ENCODE data around the gene WNT7B.

Gene WNT7B

DNA sequence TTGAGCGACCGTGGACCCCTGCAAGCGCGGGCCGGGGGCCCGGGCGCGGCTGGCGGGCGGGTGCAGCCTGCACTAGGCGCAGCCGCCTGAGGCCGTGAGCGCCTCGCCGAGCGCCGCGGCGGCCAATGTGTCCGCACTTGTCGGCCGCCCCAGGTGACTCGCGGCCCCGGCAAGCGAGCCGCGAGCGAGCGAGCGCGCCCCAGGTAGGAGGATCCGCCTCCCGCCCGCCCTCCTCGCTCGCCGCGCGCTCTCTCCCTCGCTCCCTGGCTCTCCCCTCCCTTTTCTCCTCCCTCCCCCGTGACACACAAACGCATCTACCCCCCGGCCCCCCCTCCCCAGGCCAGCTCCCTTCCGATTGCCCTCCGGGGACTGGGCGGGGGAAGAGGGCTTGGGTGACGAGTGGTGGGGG lies at the start of gene WNT7B:
Gene WNT7B, minus strand, starts transcription at position 160 of the 409 bp plus-strand sequence. CDS start 408 bp downstream, outside the sequence.
- intact Hi-C loops (cut with DNase I; ENCODE audit: low total_unique reads) = no loop called here
- Histone ChIP-seq H3K27ac (no peak within 1 kb of the TSS), H3K36me3 (no peaks in the 10 kb centered on the region)

DNA sequence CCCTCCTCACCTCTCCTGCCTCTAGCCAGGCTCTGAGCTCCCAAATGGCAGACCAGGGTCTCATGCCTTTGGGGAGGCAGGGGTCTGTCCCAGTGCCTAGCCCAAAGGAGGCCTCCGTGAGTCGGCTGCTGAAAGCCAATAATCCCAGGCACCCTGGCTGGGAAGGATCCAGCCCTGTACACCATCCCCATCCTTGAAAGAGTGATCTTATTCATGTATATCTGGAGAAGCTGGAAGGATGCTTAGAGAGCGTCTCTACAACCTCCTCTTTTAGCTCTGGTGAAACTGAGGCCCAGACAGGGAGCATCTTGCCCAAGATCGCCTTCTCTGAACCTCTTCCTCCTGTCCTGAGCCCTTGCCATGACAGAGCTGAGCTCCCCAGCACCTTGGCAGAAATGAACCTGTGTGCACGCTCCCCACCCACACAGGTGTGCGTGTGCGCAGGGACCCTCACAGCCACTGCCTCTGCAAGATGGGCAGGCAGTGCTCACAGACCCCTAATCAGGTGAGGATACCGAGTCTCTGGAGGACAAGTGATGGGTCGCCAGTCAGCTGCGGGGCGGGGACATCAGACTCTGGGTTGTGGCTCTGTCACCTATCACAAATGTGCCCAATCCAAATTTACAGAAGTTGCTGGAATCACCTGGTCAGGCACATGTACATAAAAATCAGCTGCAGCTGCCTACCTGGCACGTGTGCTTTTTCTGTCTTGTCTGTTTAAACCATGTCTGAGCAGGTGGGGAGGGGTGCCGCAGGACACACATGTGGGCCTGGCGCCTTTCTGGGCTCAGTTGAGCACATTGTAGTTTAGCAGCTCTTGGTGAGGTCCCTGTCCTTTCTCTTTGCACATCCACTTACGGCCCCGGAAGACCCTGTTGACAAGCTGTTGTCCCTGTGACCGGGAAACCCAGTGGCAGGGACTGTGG lies 49.3 kb upstream of the WNT7B start:
- intact Hi-C loops (cut with DNase I; ENCODE audit: low total_unique reads) = no loop called here
- Histone ChIP-seq H3K9me3 (no peaks in the 10 kb centered on the region), H3K4me3 (peak overlapping the region in 1 of 2 donors; percentile 56), H3K36me3 (no peaks in the 10 kb centered on the region), H3K27me3 (no peaks in the 10 kb centered on the region), H3K4me1 (peaks cover 0 to 20% (median 15%) of the 10 kb centered on the region in 4 donors), H3K27ac (peak overlapping the region; percentile 73 to 84)
- DNase-seq = peak; percentile 18 to 60
- TF ChIP-seq, protein P1, sequence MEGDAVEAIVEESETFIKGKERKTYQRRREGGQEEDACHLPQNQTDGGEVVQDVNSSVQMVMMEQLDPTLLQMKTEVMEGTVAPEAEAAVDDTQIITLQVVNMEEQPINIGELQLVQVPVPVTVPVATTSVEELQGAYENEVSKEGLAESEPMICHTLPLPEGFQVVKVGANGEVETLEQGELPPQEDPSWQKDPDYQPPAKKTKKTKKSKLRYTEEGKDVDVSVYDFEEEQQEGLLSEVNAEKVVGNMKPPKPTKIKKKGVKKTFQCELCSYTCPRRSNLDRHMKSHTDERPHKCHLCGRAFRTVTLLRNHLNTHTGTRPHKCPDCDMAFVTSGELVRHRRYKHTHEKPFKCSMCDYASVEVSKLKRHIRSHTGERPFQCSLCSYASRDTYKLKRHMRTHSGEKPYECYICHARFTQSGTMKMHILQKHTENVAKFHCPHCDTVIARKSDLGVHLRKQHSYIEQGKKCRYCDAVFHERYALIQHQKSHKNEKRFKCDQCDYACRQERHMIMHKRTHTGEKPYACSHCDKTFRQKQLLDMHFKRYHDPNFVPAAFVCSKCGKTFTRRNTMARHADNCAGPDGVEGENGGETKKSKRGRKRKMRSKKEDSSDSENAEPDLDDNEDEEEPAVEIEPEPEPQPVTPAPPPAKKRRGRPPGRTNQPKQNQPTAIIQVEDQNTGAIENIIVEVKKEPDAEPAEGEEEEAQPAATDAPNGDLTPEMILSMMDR (IDR thresholded peaks at IDR 0.05) = no peak

More for the DNA sequence above, at the start of gene WNT7B:
- H3K27me3 ChIP-seq = peaks cover 0 to 77% of the 10 kb centered on the region in 2 donors
- H3K9me3 ChIP-seq = no peaks in the 10 kb centered on the region
- peaks cover 0 to 50% (median 37%) of the 10 kb centered on the region in 4 donors for H3K4me1 ChIP-seq
- TF ChIP-seq, protein P1 (IDR thresholded peaks at IDR 0.05) = no peak
- no peak for DNase-seq
- H3K4me3 ChIP-seq = peak within 1 kb of the TSS in 1 of 2 donors; percentile 10

DNA sequence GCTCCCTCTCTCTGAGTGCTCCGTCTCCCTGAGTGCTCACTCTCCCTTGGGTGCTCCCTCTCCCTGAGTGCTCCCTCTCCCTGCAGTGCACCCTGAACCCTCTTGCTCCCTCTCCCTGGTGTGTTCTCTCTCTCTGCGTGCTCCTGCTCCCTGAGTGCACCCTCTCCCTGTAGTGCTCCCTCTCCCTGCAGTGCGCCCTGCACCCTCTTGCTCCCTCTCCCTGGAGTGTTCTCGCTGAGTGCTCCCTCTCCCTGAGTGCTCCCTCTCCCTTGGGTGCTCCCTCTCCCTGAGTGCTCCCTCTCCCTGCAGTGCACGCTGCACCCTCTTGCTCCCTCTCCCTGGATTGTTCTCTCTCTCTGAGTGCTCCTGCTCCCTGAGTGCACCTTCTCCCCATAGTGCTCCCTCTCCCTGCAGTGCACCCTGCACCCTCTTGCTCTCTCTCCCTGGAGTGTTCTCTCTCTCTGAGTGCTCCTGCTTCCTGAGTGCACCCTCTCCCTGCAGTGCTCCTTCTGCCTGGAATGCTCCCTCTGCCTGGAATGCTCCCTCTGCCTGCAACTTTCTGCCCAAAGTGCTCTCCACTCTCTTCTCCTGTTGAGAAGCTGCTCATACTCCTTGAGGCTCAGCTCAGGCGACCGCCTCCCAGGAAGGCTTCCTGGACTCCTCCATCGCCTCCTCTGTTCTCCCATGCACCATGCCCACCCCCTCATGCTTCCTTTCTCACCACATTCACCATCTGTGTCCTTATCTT lies 48.4 kb upstream of the WNT7B start:
- Histone ChIP-seq H3K4me1 (peaks cover 0 to 20% (median 15%) of the 10 kb centered on the region in 4 donors), H3K36me3 (no peaks in the 10 kb centered on the region), H3K4me3 (no peak overlapping the region), H3K27ac (no peak overlapping the region), H3K27me3 (no peaks in the 10 kb centered on the region), H3K9me3 (no peaks in the 10 kb centered on the region)
- intact Hi-C loops (cut with DNase I; ENCODE audit: low total_unique reads) = no loop called here
- DNase-seq = peak in 1 of 2 donors; percentile 48
- TF ChIP-seq, protein P1 (IDR thresholded peaks at IDR 0.05) = no peak

DNA sequence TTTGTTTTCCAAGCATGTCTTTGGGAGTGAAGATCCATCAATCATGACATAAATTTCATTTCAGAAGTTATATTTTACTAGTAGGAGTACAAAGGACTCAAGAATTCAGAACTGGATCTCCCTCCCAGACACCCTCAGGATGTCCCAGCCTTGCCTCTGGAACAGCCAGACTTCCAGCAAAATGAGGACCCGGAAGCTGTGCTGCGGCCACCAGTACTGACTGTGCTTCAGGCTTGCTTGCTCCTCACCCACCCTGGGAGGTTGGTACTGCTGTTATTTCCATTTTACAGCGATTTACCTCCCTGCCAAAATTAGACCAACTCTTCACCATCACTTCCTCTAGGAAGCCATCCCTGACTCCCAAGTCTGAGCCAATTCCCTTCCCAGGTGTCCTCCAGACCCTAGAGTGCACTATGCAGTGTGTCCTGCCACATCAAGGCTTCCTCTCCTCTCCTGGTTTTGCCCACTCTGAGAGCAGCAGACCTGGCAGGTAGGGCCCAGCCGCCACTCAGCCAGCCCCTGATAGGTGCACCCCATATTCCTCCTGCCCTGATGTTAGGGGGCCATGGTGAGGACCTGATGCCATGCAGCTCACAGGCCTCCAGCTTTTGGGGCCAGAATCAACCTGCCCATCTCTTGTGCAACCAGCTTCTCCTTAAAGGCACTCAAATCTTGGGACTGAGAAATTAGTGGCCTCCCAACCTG lies 47.3 kb upstream of the WNT7B start:
- TF ChIP-seq, protein P1 (IDR thresholded peaks at IDR 0.05) = no peak
- H3K27ac ChIP-seq = peak overlapping the region in 1 of 2 donors; percentile 14
- H3K36me3 ChIP-seq = no peaks in the 10 kb centered on the region
- no peaks in the 10 kb centered on the region for H3K9me3 ChIP-seq
- H3K4me1 ChIP-seq = peaks cover 0 to 20% (median 15%) of the 10 kb centered on the region in 4 donors
- peak in 1 of 2 donors; percentile 43 for DNase-seq
- H3K4me3 ChIP-seq = no peak overlapping the region
- intact Hi-C loops (cut with DNase I; ENCODE audit: low total_unique reads) = no loop called here
- H3K27me3 ChIP-seq = no peaks in the 10 kb centered on the region

DNA sequence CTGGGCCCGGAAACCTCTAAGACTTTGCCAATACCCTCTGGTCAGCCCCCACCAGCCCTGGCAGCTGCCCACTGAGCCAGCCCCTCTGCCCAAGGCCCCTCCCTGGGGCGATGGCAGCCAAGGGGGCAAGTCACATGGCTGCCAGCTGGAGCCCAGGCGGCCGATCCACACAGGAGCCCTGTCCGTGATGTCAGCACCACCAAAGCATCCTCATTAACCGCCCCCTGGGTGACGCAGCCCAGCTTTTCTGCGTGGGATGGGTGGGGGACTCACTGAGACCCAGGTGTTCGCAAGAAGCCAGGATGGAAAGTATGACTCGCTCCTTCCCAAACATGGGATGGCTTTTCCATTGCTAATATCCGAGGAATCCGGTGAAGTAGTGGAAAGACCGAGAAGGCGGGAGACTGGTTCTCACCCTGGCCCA lies 46.6 kb upstream of the WNT7B start:
- H3K36me3 ChIP-seq = no peaks in the 10 kb centered on the region
- intact Hi-C loops (cut with DNase I; ENCODE audit: low total_unique reads) = no loop called here
- TF ChIP-seq, protein P1 (IDR thresholded peaks at IDR 0.05) = no peak
- H3K27ac ChIP-seq = peak overlapping the region in 1 of 2 donors; percentile 14
- H3K4me3 ChIP-seq = no peak overlapping the region
- H3K4me1 ChIP-seq = peaks cover 0 to 20% (median 15%) of the 10 kb centered on the region in 4 donors
- no peaks in the 10 kb centered on the region for H3K27me3 ChIP-seq
- DNase-seq = peak in 1 of 2 donors; percentile 69
- no peaks in the 10 kb centered on the region for H3K9me3 ChIP-seq

All from tibial artery (tissue), 4 donors.